T-helper 2 cell treated with Interferon-gamma antibody and Interleukin-4, amounts not matched to agents 5 μg/mL and 100 μg/mL, for 36 hours (primary cell): Measurements from ENCODE around the gene ALS2.
"Not testable (repeated sequence)": the region's sequence is repeated elsewhere in the genome, so short reads cannot be mapped to it uniquely, and the experiment has no call there.

Source experiments
- DNase-seq: peaks from one replicate; pipeline ENCODE4 v3.0.0; 2021; ENCODE audit warnings: low spot score
- H3K27ac Mint-ChIP-seq: one replicate; pipeline ENCODE4 v1.8.0; 2021; ENCODE audit warnings: mild to moderate bottlenecking, mixed read lengths
- H3K27me3 Mint-ChIP-seq: one replicate; pipeline ENCODE4 v1.8.0; 2021; ENCODE audit warnings: low read depth, mixed read lengths
- H3K36me3 Mint-ChIP-seq: one replicate; pipeline ENCODE4 v1.8.0; 2021; ENCODE audit warnings: low read depth, mixed read lengths
- H3K4me1 Mint-ChIP-seq: one replicate; pipeline ENCODE4 v1.8.0; 2021; ENCODE audit warnings: low read depth, mixed read lengths
- H3K4me3 Mint-ChIP-seq: one replicate; pipeline ENCODE4 v1.8.0; 2022; ENCODE audit warnings: mild to moderate bottlenecking, moderate library complexity, mixed read lengths
- H3K9me3 Mint-ChIP-seq: one replicate; pipeline ENCODE4 v1.8.0; 2021; ENCODE audit warnings: mixed read lengths

ALS2 gene

GRCh38 chr2:201780674-201781493, at the start of gene ALS2:
Gene ALS2, minus strand, starts transcription at chr2:201780933. Its CDS starts 12,048 bp downstream, at chr2:201768885.
- Mint-ChIP-seq H3K4me3 (peak within 1 kb of the TSS; percentile 99), H3K4me1 (peaks cover 11% of the 10 kb centered on the region), H3K27ac (peak within 1 kb of the TSS; percentile 98), H3K27me3 (peaks cover 10% of the 10 kb centered on the region), H3K36me3 (no peaks in the 10 kb centered on the region), H3K9me3 (no peaks in the 10 kb centered on the region)
- DNase-seq = peak; percentile 90

- peaks cover 5% of the 10 kb centered on the region for H3K27me3 Mint-ChIP-seq
- H3K27ac Mint-ChIP-seq = no peak overlapping the region
- H3K9me3 Mint-ChIP-seq = no peaks in the 10 kb centered on the region
- H3K4me3 Mint-ChIP-seq = no peak overlapping the region
- no peaks in the 10 kb centered on the region for H3K4me1 Mint-ChIP-seq
- no peak for DNase-seq
- H3K36me3 Mint-ChIP-seq = no peaks in the 10 kb centered on the region
Measured at GRCh38 chr2:201828220-201828619, 47.5 kb upstream of the ALS2 start.

GRCh38 chr2:201827621-201828020, 46.9 kb upstream of the ALS2 start:
- DNase-seq = no peak
- Mint-ChIP-seq H3K27me3 (peaks cover 5% of the 10 kb centered on the region), H3K36me3 (no peaks in the 10 kb centered on the region), H3K4me3 (no peak overlapping the region), H3K9me3 (no peaks in the 10 kb centered on the region), H3K4me1 (no peaks in the 10 kb centered on the region), H3K27ac (no peak overlapping the region)

- Mint-ChIP-seq H3K27me3 (peaks cover 8% of the 10 kb centered on the region), H3K27ac (no peak overlapping the region), H3K4me1 (no peaks in the 10 kb centered on the region), H3K4me3 (no peak overlapping the region), H3K9me3 (no peaks in the 10 kb centered on the region), H3K36me3 (no peaks in the 10 kb centered on the region)
- no peak for DNase-seq
Measured at GRCh38 chr2:201824212-201824611, 43.5 kb upstream of the ALS2 start.

- H3K4me1 Mint-ChIP-seq = no peaks in the 10 kb centered on the region
- no peak for DNase-seq
- peaks cover 13% of the 10 kb centered on the region for H3K27me3 Mint-ChIP-seq
- H3K36me3 Mint-ChIP-seq = no peaks in the 10 kb centered on the region
- H3K4me3 Mint-ChIP-seq = no peak overlapping the region
- H3K9me3 Mint-ChIP-seq = no peaks in the 10 kb centered on the region
- no peak overlapping the region for H3K27ac Mint-ChIP-seq
Measured at GRCh38 chr2:201821080-201821479, 40.3 kb upstream of the ALS2 start.

- Mint-ChIP-seq H3K27me3 (peaks cover 13% of the 10 kb centered on the region), H3K36me3 (no peaks in the 10 kb centered on the region), H3K4me3 (no peak overlapping the region), H3K27ac (no peak overlapping the region), H3K4me1 (no peaks in the 10 kb centered on the region), H3K9me3 (no peaks in the 10 kb centered on the region)
- no peak for DNase-seq
Measured at GRCh38 chr2:201820383-201821007, 39.8 kb upstream of the ALS2 start.

GRCh38 chr2:201816657-201817575, 36.2 kb upstream of the ALS2 start:
- Mint-ChIP-seq H3K36me3 (no peaks in the 10 kb centered on the region), H3K27ac (no peak overlapping the region)
- DNase-seq = no peak

GRCh38 chr2:201813996-201814760, 33.4 kb upstream of the ALS2 start:
- Mint-ChIP-seq H3K9me3 (no peaks in the 10 kb centered on the region), H3K36me3 (no peaks in the 10 kb centered on the region), H3K4me3 (no peak overlapping the region), H3K27me3 (peaks cover 16% of the 10 kb centered on the region), H3K4me1 (no peaks in the 10 kb centered on the region), H3K27ac (no peak overlapping the region)
- DNase-seq = no peak

More at GRCh38 chr2:201816657-201817575, 36.2 kb upstream of the ALS2 start:
- H3K4me3 Mint-ChIP-seq = no peak overlapping the region
- no peaks in the 10 kb centered on the region for H3K9me3 Mint-ChIP-seq
- H3K4me1 Mint-ChIP-seq = no peaks in the 10 kb centered on the region
- peaks cover 14% of the 10 kb centered on the region for H3K27me3 Mint-ChIP-seq

- H3K27me3 Mint-ChIP-seq = peaks cover 25% of the 10 kb centered on the region
- H3K27ac Mint-ChIP-seq, H3K36me3 Mint-ChIP-seq, H3K4me3 Mint-ChIP-seq, H3K4me1 Mint-ChIP-seq, H3K9me3 Mint-ChIP-seq, DNase-seq: not testable (repeated sequence)
Measured at GRCh38 chr2:201810604-201811003, 29.9 kb upstream of the ALS2 start.

GRCh38 chr2:201809633-201810032, 28.9 kb upstream of the ALS2 start:
- H3K4me3 Mint-ChIP-seq = no peak overlapping the region
- H3K36me3 Mint-ChIP-seq = no peaks in the 10 kb centered on the region
- no peaks in the 10 kb centered on the region for H3K9me3 Mint-ChIP-seq
- no peaks in the 10 kb centered on the region for H3K4me1 Mint-ChIP-seq
- DNase-seq = no peak
- no peak overlapping the region for H3K27ac Mint-ChIP-seq
- peaks cover 25% of the 10 kb centered on the region for H3K27me3 Mint-ChIP-seq

- H3K4me3 Mint-ChIP-seq = no peak overlapping the region
- H3K27me3 Mint-ChIP-seq = peaks cover 24% of the 10 kb centered on the region
- no peak for DNase-seq
- no peaks in the 10 kb centered on the region for H3K36me3 Mint-ChIP-seq
- H3K27ac Mint-ChIP-seq = no peak overlapping the region
- no peaks in the 10 kb centered on the region for H3K9me3 Mint-ChIP-seq
- no peaks in the 10 kb centered on the region for H3K4me1 Mint-ChIP-seq
Measured at GRCh38 chr2:201808027-201808426, 27.3 kb upstream of the ALS2 start.

- H3K27ac Mint-ChIP-seq = no peak overlapping the region
- H3K36me3 Mint-ChIP-seq = no peaks in the 10 kb centered on the region
- H3K4me3 Mint-ChIP-seq = no peak overlapping the region
- peaks cover 25% of the 10 kb centered on the region for H3K27me3 Mint-ChIP-seq
- DNase-seq = no peak
- H3K4me1 Mint-ChIP-seq = no peaks in the 10 kb centered on the region
- no peaks in the 10 kb centered on the region for H3K9me3 Mint-ChIP-seq
Measured at GRCh38 chr2:201807452-201807999, 26.8 kb upstream of the ALS2 start.
